GM13976 (cell line): ENCODE data around the gene CDC37L1.

Experiments
- DNase-seq: peaks from one replicate; pipeline ENCODE4 v3.0.0; 2012; ENCODE audit warnings: low spot score
- in situ Hi-C: fragments of 300-500 bp; cut with MboI; formaldehyde crosslinking; loops from one replicate; pipeline ENCODE4 v1.12.0; 2022; ENCODE audit warnings: low sequenced_read_pairs, mixed read lengths, inconsistent platforms; ENCODE audit not compliant: unreplicated experiment
- TF ChIP-seq, protein P1 (sequence below): IDR thresholded peaks from 2 replicates; pipeline ENCODE4 v1.5.1; 2012; ENCODE audit warnings: borderline replicate concordance, mild to moderate bottlenecking; ENCODE audit not compliant: insufficient read depth; ENCODE audit errors: extremely low read depth, missing control alignments, control extremely low read depth

Gene CDC37L1

GRCh38 chr9:4706021-4706420, 26.7 kb downstream of the CDC37L1 start:
- in situ Hi-C loops = no loop called here
- DNase-seq = no peak
- TF ChIP-seq, protein P1, sequence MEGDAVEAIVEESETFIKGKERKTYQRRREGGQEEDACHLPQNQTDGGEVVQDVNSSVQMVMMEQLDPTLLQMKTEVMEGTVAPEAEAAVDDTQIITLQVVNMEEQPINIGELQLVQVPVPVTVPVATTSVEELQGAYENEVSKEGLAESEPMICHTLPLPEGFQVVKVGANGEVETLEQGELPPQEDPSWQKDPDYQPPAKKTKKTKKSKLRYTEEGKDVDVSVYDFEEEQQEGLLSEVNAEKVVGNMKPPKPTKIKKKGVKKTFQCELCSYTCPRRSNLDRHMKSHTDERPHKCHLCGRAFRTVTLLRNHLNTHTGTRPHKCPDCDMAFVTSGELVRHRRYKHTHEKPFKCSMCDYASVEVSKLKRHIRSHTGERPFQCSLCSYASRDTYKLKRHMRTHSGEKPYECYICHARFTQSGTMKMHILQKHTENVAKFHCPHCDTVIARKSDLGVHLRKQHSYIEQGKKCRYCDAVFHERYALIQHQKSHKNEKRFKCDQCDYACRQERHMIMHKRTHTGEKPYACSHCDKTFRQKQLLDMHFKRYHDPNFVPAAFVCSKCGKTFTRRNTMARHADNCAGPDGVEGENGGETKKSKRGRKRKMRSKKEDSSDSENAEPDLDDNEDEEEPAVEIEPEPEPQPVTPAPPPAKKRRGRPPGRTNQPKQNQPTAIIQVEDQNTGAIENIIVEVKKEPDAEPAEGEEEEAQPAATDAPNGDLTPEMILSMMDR = no peak

GRCh38 chr9:4706971-4707622, 27.7 kb downstream of the CDC37L1 start:
- in situ Hi-C loops = no loop called here
- TF ChIP-seq, protein P1 = no peak
- no peak for DNase-seq

GRCh38 chr9:4709380-4709779, 30.0 kb downstream of the CDC37L1 start:
- TF ChIP-seq, protein P1 = no peak
- in situ Hi-C loops = no loop called here
- no peak for DNase-seq

GRCh38 chr9:4713849-4714248, 34.5 kb downstream of the CDC37L1 start:
- no peak for DNase-seq
- TF ChIP-seq, protein P1 = no peak
- in situ Hi-C loops = no loop called here

GRCh38 chr9:4714266-4715016, 35.1 kb downstream of the CDC37L1 start:
- DNase-seq = no peak
- TF ChIP-seq, protein P1 = no peak
- in situ Hi-C loops = no loop called here

- no peak for DNase-seq
- TF ChIP-seq, protein P1 = no peak
- in situ Hi-C loops = no loop called here
Observed at GRCh38 chr9:4716163-4716562, 36.8 kb downstream of the CDC37L1 start.
